KMS-11 (cell line): ENCODE measurements around the gene TGM6.

Source experiments
- H2AFZ ChIP-seq: fragments of 200-600 bp; sonication (generic); 2 replicates; pipeline ENCODE4 v1.6.1; 2016; ENCODE audit warnings: antibody characterized with exemption, mixed run types, low read depth
- H3K27ac ChIP-seq: fragments of 200-600 bp; sonication (generic); 2 replicates; pipeline ENCODE4 v1.6.1; 2016; ENCODE audit warnings: mild to moderate bottlenecking, mixed run types
- H3K27me3 ChIP-seq: fragments of 200-600 bp; sonication (generic); 2 replicates; pipeline ENCODE4 v1.6.1; 2017; ENCODE audit warnings: mild to moderate bottlenecking, low read depth, mixed run types, moderate library complexity; ENCODE audit not compliant: insufficient read depth
- H3K36me3 ChIP-seq: fragments of 200-600 bp; sonication (generic); 2 replicates; pipeline ENCODE4 v1.6.1; 2017; ENCODE audit warnings: mild to moderate bottlenecking, mixed run types; ENCODE audit not compliant: insufficient read depth
- H3K4me1 ChIP-seq: fragments of 200-600 bp; sonication (generic); 2 replicates; pipeline ENCODE4 v1.6.1; 2016; ENCODE audit warnings: mild to moderate bottlenecking, low read depth, mixed run types; ENCODE audit not compliant: poor library complexity, severe bottlenecking
- H3K4me2 ChIP-seq: fragments of 200-600 bp; sonication (generic); 2 replicates; pipeline ENCODE4 v1.7.0; 2016; ENCODE audit warnings: mild to moderate bottlenecking, mixed run types
- H3K4me3 ChIP-seq: fragments of 200-600 bp; sonication (generic); IDR thresholded peaks from 2 replicates; pipeline ENCODE4 v1.6.1; 2017; ENCODE audit warnings: low read depth, low read length, mixed read lengths; ENCODE audit not compliant: insufficient read depth
- H3K79me2 ChIP-seq: fragments of 200-600 bp; sonication (generic); 2 replicates; pipeline ENCODE4 v1.6.1; 2016; ENCODE audit warnings: low read depth, mixed run types; ENCODE audit not compliant: insufficient read depth
- H3K9ac ChIP-seq: fragments of 200-600 bp; sonication (generic); 2 replicates; pipeline ENCODE4 v1.6.1; 2016; ENCODE audit warnings: mild to moderate bottlenecking, mixed run types
- H4K20me1 ChIP-seq: fragments of 200-600 bp; sonication (generic); 2 replicates; pipeline ENCODE4 v1.6.1; 2016; ENCODE audit warnings: mild to moderate bottlenecking, mixed run types; ENCODE audit not compliant: insufficient read depth
- CTCF ChIP-seq: fragments of 200-600 bp; sonication (generic); conservative IDR thresholded peaks from 2 replicates; pipeline ENCODE4 v1.6.1; 2017; ENCODE audit warnings: low read depth, mild to moderate bottlenecking, antibody characterized with exemption, low read length, moderate library complexity, mixed read lengths

TGM6 gene

GRCh38 chr20:2380601-2381000 lies at the start of gene TGM6:
TGM6 (plus strand) TSS chr20:2380901; CDS start chr20:2380969, 68 bp downstream.
- no peak within 1 kb of the TSS for H3K27ac ChIP-seq
- no peaks in the 10 kb centered on the region for H4K20me1 ChIP-seq
- no peak within 1 kb of the TSS for H2AFZ ChIP-seq
- H3K9ac ChIP-seq: no peak within 1 kb of the TSS
- H3K27me3 ChIP-seq: no peaks in the 10 kb centered on the region
- no peak within 1 kb of the TSS for H3K4me2 ChIP-seq
- no peaks in the 10 kb centered on the region for H3K4me1 ChIP-seq
- no peaks in the 10 kb centered on the region for H3K79me2 ChIP-seq
- no peak within 1 kb of the TSS for H3K4me3 ChIP-seq
- TF ChIP-seq CTCF: no peak
- H3K36me3 ChIP-seq: no peaks in the 10 kb centered on the region

- no peaks in the 10 kb centered on the region for H4K20me1 ChIP-seq
- no peaks in the 10 kb centered on the region for H3K36me3 ChIP-seq
- no peak overlapping the region for H3K4me2 ChIP-seq
- H3K4me1 ChIP-seq: no peaks in the 10 kb centered on the region
- H3K9ac ChIP-seq: no peak overlapping the region
- TF ChIP-seq CTCF: no peak
- no peak overlapping the region for H3K4me3 ChIP-seq
- no peak overlapping the region for H2AFZ ChIP-seq
- H3K27me3 ChIP-seq: no peaks in the 10 kb centered on the region
- no peak overlapping the region for H3K27ac ChIP-seq
- H3K79me2 ChIP-seq: no peaks in the 10 kb centered on the region
These were observed 49.6 kb upstream of the TGM6 start for GRCh38 chr20:2331106-2331505.

GRCh38 chr20:2331901-2332565 lies 48.7 kb upstream of the TGM6 start:
- Histone ChIP-seq H3K36me3 (no peaks in the 10 kb centered on the region), H3K4me2 (no peak overlapping the region), H3K27ac (no peak overlapping the region), H3K4me1 (no peaks in the 10 kb centered on the region), H4K20me1 (no peaks in the 10 kb centered on the region), H3K9ac (no peak overlapping the region), H3K79me2 (no peaks in the 10 kb centered on the region), H3K4me3 (no peak overlapping the region), H2AFZ (no peak overlapping the region), H3K27me3 (no peaks in the 10 kb centered on the region)
- TF ChIP-seq CTCF: no peak

- Histone ChIP-seq H3K4me3 (no peak overlapping the region), H3K36me3 (no peaks in the 10 kb centered on the region), H3K27me3 (no peaks in the 10 kb centered on the region), H3K4me1 (no peaks in the 10 kb centered on the region), H3K79me2 (no peaks in the 10 kb centered on the region), H4K20me1 (no peaks in the 10 kb centered on the region), H3K27ac (no peak overlapping the region), H3K9ac (no peak overlapping the region), H3K4me2 (no peak overlapping the region), H2AFZ (no peak overlapping the region)
- TF ChIP-seq CTCF: no peak
These were observed 48.0 kb upstream of the TGM6 start for GRCh38 chr20:2332711-2333110.
